ENCODE measurements around the gene MAP3K5. TPM values are rescaled to one million over a fixed set of nuclear protein-coding genes. Genes with fewer than 3 reads are reported as not detected.
A peak's percentile ranks its signal among the peaks of the same experiment; 100 is the strongest.

The MAP3K5 gene
- total RNA-seq, 2 experiments from 2014 or later, result 18.3 to 19.8 TPM

- H3K27ac Mint-ChIP-seq, result peak overlapping the region; percentile 57
- H3K36me3 Mint-ChIP-seq, result peaks cover 29% of the 10 kb centered on the region
- no peak for DNase-seq
- no peaks in the 10 kb centered on the region for H3K9me3 Mint-ChIP-seq
- H3K4me3 Mint-ChIP-seq, result peak overlapping the region; percentile 61
- H3K27me3 Mint-ChIP-seq, result no peaks in the 10 kb centered on the region
- POLR2A ChIA-PET, result interaction anchor here (1.0 to 5.3 kb wide), 2 partner anchors 36 to 141 kb away, joined by 3 to 41 read pairs; no protein-coding TSS in a partner anchor
- H3K4me1 Mint-ChIP-seq, result peaks cover 65% of the 10 kb centered on the region
- no peak for ATAC-seq (ENCODE audit: low read depth)
Observed at GRCh38 chr6:136788069-136788902, 4.0 kb downstream of the MAP3K5 start.

GRCh38 chr6:136787726-136788068 lies 4.6 kb downstream of the MAP3K5 start:
- no peaks in the 10 kb centered on the region for H3K9me3 Mint-ChIP-seq
- no peak overlapping the region for H3K27ac Mint-ChIP-seq
- no peak for ATAC-seq (ENCODE audit: low read depth)
- H3K36me3 Mint-ChIP-seq, result peaks cover 29% of the 10 kb centered on the region
- H3K4me1 Mint-ChIP-seq, result peaks cover 67% of the 10 kb centered on the region
- no peaks in the 10 kb centered on the region for H3K27me3 Mint-ChIP-seq
- DNase-seq, result no peak
- POLR2A ChIA-PET, result interaction anchor here (2.0 kb wide), 1 partner anchor 34 kb away, joined by 7 read pairs; no protein-coding TSS in a partner anchor
- H3K4me3 Mint-ChIP-seq, result peak overlapping the region; percentile 61

GRCh38 chr6:136786658-136787057 lies 5.6 kb downstream of the MAP3K5 start:
- no peaks in the 10 kb centered on the region for H3K27me3 Mint-ChIP-seq
- peaks cover 31% of the 10 kb centered on the region for H3K36me3 Mint-ChIP-seq
- POLR2A ChIA-PET, result interaction anchor here (0.7 to 2.0 kb wide), 4 partner anchors 13 to 47 kb away, joined by 3 to 12 read pairs (median 6); no protein-coding TSS in a partner anchor
- H3K9me3 Mint-ChIP-seq, result no peaks in the 10 kb centered on the region
- no peak overlapping the region for H3K4me3 Mint-ChIP-seq
- no peak for ATAC-seq (ENCODE audit: low read depth)
- peaks cover 73% of the 10 kb centered on the region for H3K4me1 Mint-ChIP-seq
- DNase-seq, result no peak
- H3K27ac Mint-ChIP-seq, result no peak overlapping the region

GRCh38 chr6:136784910-136785746 lies 7.1 kb downstream of the MAP3K5 start:
- ATAC-seq (ENCODE audit: low read depth), result peak; percentile 72
- H3K36me3 Mint-ChIP-seq, result peaks cover 36% of the 10 kb centered on the region
- H3K9me3 Mint-ChIP-seq, result no peaks in the 10 kb centered on the region
- peak; percentile 45 for DNase-seq
- POLR2A ChIA-PET, result interaction anchor here (0.9 kb wide), 1 partner anchor 29 kb away, joined by 4 read pairs; no protein-coding TSS in a partner anchor
- H3K4me3 Mint-ChIP-seq, result peak overlapping the region; percentile 65
- H3K27me3 Mint-ChIP-seq, result no peaks in the 10 kb centered on the region
- peaks cover 61% of the 10 kb centered on the region for H3K4me1 Mint-ChIP-seq
- peak overlapping the region; percentile 54 for H3K27ac Mint-ChIP-seq

- H3K36me3 Mint-ChIP-seq, result peaks cover 32% of the 10 kb centered on the region
- ATAC-seq (ENCODE audit: low read depth) (no peak), DNase-seq (no peak)
- peaks cover 57% of the 10 kb centered on the region for H3K4me1 Mint-ChIP-seq
- POLR2A ChIA-PET, result interaction anchor here (1.5 kb wide), 1 partner anchor 8 kb away, joined by 5 read pairs; the partner anchor contains the start of gene MAP3K5
- no peaks in the 10 kb centered on the region for H3K27me3 Mint-ChIP-seq
- H3K4me3 Mint-ChIP-seq, result peak overlapping the region; percentile 53
- no peaks in the 10 kb centered on the region for H3K9me3 Mint-ChIP-seq
- H3K27ac Mint-ChIP-seq, result peak overlapping the region; percentile 72
Observed at GRCh38 chr6:136784271-136784664, 8.0 kb downstream of the MAP3K5 start.

GRCh38 chr6:136783495-136784270 lies 8.6 kb downstream of the MAP3K5 start:
- Mint-ChIP-seq H3K36me3 (peaks cover 31% of the 10 kb centered on the region), H3K4me1 (peaks cover 55% of the 10 kb centered on the region), H3K27ac (peak overlapping the region; percentile 72), H3K9me3 (no peaks in the 10 kb centered on the region), H3K27me3 (no peaks in the 10 kb centered on the region), H3K4me3 (peak overlapping the region; percentile 53)
- POLR2A ChIA-PET, result interaction anchor here (1.5 kb wide), 1 partner anchor 9 kb away, joined by 5 read pairs; the partner anchor contains the start of gene MAP3K5
- no peak for DNase-seq
- peak; percentile 61 for ATAC-seq (ENCODE audit: low read depth)

- Mint-ChIP-seq H3K4me3 (peak overlapping the region; percentile 13), H3K27me3 (no peaks in the 10 kb centered on the region), H3K9me3 (no peaks in the 10 kb centered on the region), H3K4me1 (peaks cover 48% of the 10 kb centered on the region), H3K27ac (no peak overlapping the region), H3K36me3 (peaks cover 25% of the 10 kb centered on the region)
- POLR2A ChIA-PET, result interaction anchor here (1.5 kb wide), 1 partner anchor 9 kb away, joined by 5 read pairs; the partner anchor contains the start of gene MAP3K5
- ATAC-seq (ENCODE audit: low read depth), result no peak
- DNase-seq, result no peak
Observed at GRCh38 chr6:136783021-136783420, 9.3 kb downstream of the MAP3K5 start.

GRCh38 chr6:136782021-136782770 lies 10.1 kb downstream of the MAP3K5 start:
- POLR2A ChIA-PET, result interaction anchor here (1.3 kb wide), 1 partner anchor 18 kb away, joined by 4 read pairs; no protein-coding TSS in a partner anchor
- no peak overlapping the region for H3K4me3 Mint-ChIP-seq
- peaks cover 25% of the 10 kb centered on the region for H3K36me3 Mint-ChIP-seq
- H3K27me3 Mint-ChIP-seq, result no peaks in the 10 kb centered on the region
- no peak for DNase-seq
- no peaks in the 10 kb centered on the region for H3K9me3 Mint-ChIP-seq
- ATAC-seq (ENCODE audit: low read depth), result peak; percentile 17
- peaks cover 41% of the 10 kb centered on the region for H3K4me1 Mint-ChIP-seq
- H3K27ac Mint-ChIP-seq, result no peak overlapping the region

- Mint-ChIP-seq H3K27ac (no peak overlapping the region), H3K27me3 (no peaks in the 10 kb centered on the region), H3K36me3 (peaks cover 27% of the 10 kb centered on the region), H3K9me3 (no peaks in the 10 kb centered on the region), H3K4me1 (peaks cover 35% of the 10 kb centered on the region), H3K4me3 (no peak overlapping the region)
- ATAC-seq (ENCODE audit: low read depth) (no peak), DNase-seq (no peak)
- POLR2A ChIA-PET, result no interaction called here
Observed at GRCh38 chr6:136780972-136781371, 11.3 kb downstream of the MAP3K5 start.

- Mint-ChIP-seq H3K4me3 (no peak overlapping the region), H3K27me3 (no peaks in the 10 kb centered on the region), H3K9me3 (no peaks in the 10 kb centered on the region), H3K36me3 (peaks cover 24% of the 10 kb centered on the region), H3K27ac (no peak overlapping the region), H3K4me1 (peaks cover 27% of the 10 kb centered on the region)
- DNase-seq (no peak), ATAC-seq (ENCODE audit: low read depth) (no peak)
- POLR2A ChIA-PET, result no interaction called here
Observed at GRCh38 chr6:136779682-136780081, 12.6 kb downstream of the MAP3K5 start.

- peaks cover 18% of the 10 kb centered on the region for H3K4me1 Mint-ChIP-seq
- no peak for DNase-seq
- H3K27me3 Mint-ChIP-seq, result no peaks in the 10 kb centered on the region
- H3K9me3 Mint-ChIP-seq, result no peaks in the 10 kb centered on the region
- POLR2A ChIA-PET, result no interaction called here
- H3K36me3 Mint-ChIP-seq, result peaks cover 29% of the 10 kb centered on the region
- no peak overlapping the region for H3K27ac Mint-ChIP-seq
- H3K4me3 Mint-ChIP-seq, result no peak overlapping the region
- ATAC-seq (ENCODE audit: low read depth), result no peak
Observed at GRCh38 chr6:136777651-136778050, 14.6 kb downstream of the MAP3K5 start.

GRCh38 chr6:136775548-136775947 lies 16.7 kb downstream of the MAP3K5 start:
- no peaks in the 10 kb centered on the region for H3K27me3 Mint-ChIP-seq
- no peak overlapping the region for H3K4me3 Mint-ChIP-seq
- H3K27ac Mint-ChIP-seq, result no peak overlapping the region

More at GRCh38 chr6:136775548-136775947, 16.7 kb downstream of the MAP3K5 start:
- no peak for DNase-seq
- Mint-ChIP-seq H3K9me3 (no peaks in the 10 kb centered on the region), H3K4me1 (peaks cover 13% of the 10 kb centered on the region), H3K36me3 (peaks cover 22% of the 10 kb centered on the region)
- ATAC-seq (ENCODE audit: low read depth), result no peak
- POLR2A ChIA-PET, result no interaction called here
